Measurements from ENCODE around the gene SMIM13.
"Not testable (repeated sequence)": the region's sequence is repeated elsewhere in the genome, so short reads cannot be mapped to it uniquely, and the experiment has no call there.

SMIM13 gene

GRCh38 chr6:11085758-11086435, 7.7 kb upstream of the SMIM13 start:
- DNase-seq: no peak

GRCh38 chr6:11087141-11087812, 6.4 kb upstream of the SMIM13 start:
- DNase-seq: not testable (repeated sequence)

- no peak for DNase-seq
Measured at GRCh38 chr6:11089695-11090094, 3.9 kb upstream of the SMIM13 start.

- not testable (repeated sequence) for DNase-seq
Measured at GRCh38 chr6:11091141-11091540, 2.5 kb upstream of the SMIM13 start.

- DNase-seq: no peak
Measured at GRCh38 chr6:11092668-11093375, 812 bp upstream of the SMIM13 start.

- DNase-seq: no peak
Measured at GRCh38 chr6:11093376-11093625, 333 bp upstream of the SMIM13 start.

GRCh38 chr6:11094411-11094851, 797 bp downstream of the SMIM13 start:
- DNase-seq: no peak

- no peak for DNase-seq
Measured at GRCh38 chr6:11094941-11095340, 1.3 kb downstream of the SMIM13 start.

- no peak for DNase-seq
Measured at GRCh38 chr6:11096109-11096508, 2.5 kb downstream of the SMIM13 start.

- no peak for DNase-seq
Measured at GRCh38 chr6:11097476-11097875, 3.8 kb downstream of the SMIM13 start.

GRCh38 chr6:11098004-11098403, 4.4 kb downstream of the SMIM13 start:
- no peak for DNase-seq

GRCh38 chr6:11101417-11101816, 7.8 kb downstream of the SMIM13 start:
- DNase-seq: no peak

- no peak for DNase-seq
Measured at GRCh38 chr6:11103065-11103464, 9.4 kb downstream of the SMIM13 start.

GRCh38 chr6:11108726-11109125, 15.1 kb downstream of the SMIM13 start:
- DNase-seq: no peak

- no peak for DNase-seq
Measured at GRCh38 chr6:11110921-11111768, 17.5 kb downstream of the SMIM13 start, which contains the start of gene ERVFRD-1. ERVFRD-1 (minus strand) TSS chr6:11111725; CDS start chr6:11105310, 6,415 bp downstream.

- DNase-seq: no peak
Measured at GRCh38 chr6:11111769-11112437, 18.3 kb downstream of the SMIM13 start.

- DNase-seq: no peak
Measured at GRCh38 chr6:11113038-11113437, 19.4 kb downstream of the SMIM13 start.

GRCh38 chr6:11115808-11116536, 22.3 kb downstream of the SMIM13 start:
- DNase-seq: not testable (repeated sequence)

GRCh38 chr6:11120271-11121005, 26.8 kb downstream of the SMIM13 start:
- DNase-seq: no peak

- no peak for DNase-seq
Measured at GRCh38 chr6:11121851-11122250, 28.2 kb downstream of the SMIM13 start.

GRCh38 chr6:11122380-11122779, 28.7 kb downstream of the SMIM13 start:
- DNase-seq: no peak
